K562 (cell line): Measurements from ENCODE around the gene ALDH3B2. TPM values are rescaled to one million over a fixed set of nuclear protein-coding genes. Genes with fewer than 3 reads are reported as not detected.
"Not testable (repeated sequence)": the region's sequence is repeated elsewhere in the genome, so short reads cannot be mapped to it uniquely, and the experiment has no call there.

Source experiments
- ATAC-seq: fragments of 200-7000 bp; cut with Tn5 transposase; 3 replicates; pipeline ENCODE4 v1.9.1; 2020; ENCODE audit warnings: moderate library complexity
- Bru-seq: library from RNA; stranded (reverse); fragments of 400-500 nt; gene quantifications from one replicate; lab custom pipeline; 2021; lab: Mats Ljungman, UMichigan
- BruChase-seq, 2 experiments: library from RNA; stranded (reverse); fragments of 400-500 nt; gene quantifications; one replicate each; lab custom pipeline; 2021; lab: Mats Ljungman, UMichigan
- BruUV-seq: library from RNA; stranded (reverse); fragments of 400-500 nt; replicated peaks from 2 replicates; lab custom pipeline; 2021; lab: Mats Ljungman, UMichigan
- CTCF ChIA-PET: fragments of 300-600 bp; formaldehyde crosslinking; extraction: SDS; loops from one replicate; lab custom pipeline; 2021; ENCODE audit warnings: low intra/inter-chr PET ratio; lab: Yijun Ruan, JAX
- POLR2A ChIA-PET: fragments of 300-600, 350-650 bp; sonication (Branson Sonifier 250); formaldehyde crosslinking; extraction: SDS; loops from one replicate; lab custom pipeline; 2021; ENCODE audit warnings: antibody characterized with exemption, inconsistent platforms; lab: Yijun Ruan, JAX
- DNase-seq, 4 experiments: peaks; one replicate each; pipeline versions ENCODE4 v3.0.0 to v3.0.0-alpha.2; 2011 to 2018; ENCODE audit warnings: low spot score in 3 of 4, mixed read lengths in 3 of 4; ENCODE audit errors: extremely low read depth in 1 of 4
- FAIRE-seq: peaks from 2 replicates; lab custom pipeline; 2011; peaks lifted over from hg19 to GRCh38; lab: Jason Lieb, UNC
- H2AFZ ChIP-seq: 2 replicates; pipeline ENCODE4 v1.6.0; 2011; ENCODE audit warnings: low read depth, low read length, control low read depth, inconsistent platforms
- H3K27ac ChIP-seq: fragments of 200-600 bp; 3 replicates; pipeline ENCODE4 v1.8.0; 2011; ENCODE audit warnings: low read depth, mild to moderate bottlenecking, control low read depth, inconsistent platforms, low read length, moderate library complexity, mixed read lengths; ENCODE audit errors: extremely low read depth
- H3K27me3 ChIP-seq, 2 experiments: fragments of 300-600 bp in 1 of 2; 2 replicates in 1 of 2; 3 replicates in 1 of 2; pipeline versions ENCODE4 v1.6.0 to v1.8.0; 2011; ENCODE audit warnings: inconsistent platforms in 2 of 2, low read length in 2 of 2, mild to moderate bottlenecking in 1 of 2, mixed read lengths in 1 of 2, moderate library complexity in 1 of 2; ENCODE audit not compliant: control insufficient read depth in 2 of 2, insufficient read depth in 2 of 2
- H3K36me3 ChIP-seq: fragments of 300-600 bp; 3 replicates; pipeline ENCODE4 v1.8.0; 2011; ENCODE audit warnings: mild to moderate bottlenecking, low read length, inconsistent platforms; ENCODE audit not compliant: control insufficient read depth, insufficient read depth
- H3K4me1 ChIP-seq, 2 experiments: fragments of 200-600 bp in 1 of 2; replicated peaks in 1 of 2; 2 replicates in 1 of 2; 3 replicates in 1 of 2; pipeline versions ENCODE4 v1.5.1 to v1.8.0; 2011; ENCODE audit warnings: inconsistent platforms in 2 of 2, low read length in 2 of 2, mild to moderate bottlenecking in 1 of 2, mixed read lengths in 1 of 2, moderate library complexity in 1 of 2; ENCODE audit not compliant: control insufficient read depth in 2 of 2, insufficient read depth in 2 of 2
- H3K4me2 ChIP-seq: 2 replicates; pipeline ENCODE4 v1.6.1; 2011; ENCODE audit warnings: low read length, control low read depth, inconsistent platforms, mixed read lengths; ENCODE audit not compliant: insufficient read depth
- H3K4me3 ChIP-seq: fragments of 200-600 bp; sonication (generic), shearing (Covaris generic); 2 replicates; pipeline ENCODE4 v1.5.1; 2016; ENCODE audit warnings: control low read depth, inconsistent platforms
- H3K79me2 ChIP-seq: fragments of 200-600 bp; 3 replicates; pipeline ENCODE4 v1.8.0; 2011; ENCODE audit warnings: low read length, inconsistent platforms; ENCODE audit not compliant: control insufficient read depth, insufficient read depth
- H3K9ac ChIP-seq, 2 experiments: 2 replicates each; pipeline versions ENCODE4 v1.6.0 to v1.6.1; 2011; ENCODE audit warnings: low read depth in 2 of 2, low read length in 2 of 2, control low read depth in 1 of 2, inconsistent platforms in 1 of 2, mild to moderate bottlenecking in 1 of 2, mixed read lengths in 1 of 2; ENCODE audit not compliant: insufficient read depth in 1 of 2
- H3K9me1 ChIP-seq: one replicate; pipeline ENCODE4 v1.6.0; 2011; ENCODE audit warnings: inconsistent platforms, mild to moderate bottlenecking, low read length, moderate library complexity; ENCODE audit not compliant: control insufficient read depth, insufficient read depth
- H3K9me3 ChIP-seq: replicated peaks from 2 replicates; pipeline ENCODE4 v1.5.1; 2011; ENCODE audit warnings: low read depth, low read length, inconsistent platforms; ENCODE audit not compliant: control insufficient read depth, insufficient read depth
- H4K20me1 ChIP-seq: replicated peaks from 2 replicates; pipeline ENCODE4 v1.6.1; 2011; ENCODE audit warnings: low read length, inconsistent platforms, mixed read lengths; ENCODE audit not compliant: control insufficient read depth, insufficient read depth
- MAFK ChIP-seq: IDR thresholded peaks from 2 replicates; pipeline ENCODE4 v1.6.1; 2011; ENCODE audit warnings: low read length, improper control_type of control experiment
- NCOA6 ChIP-seq: fragments of 450-650 bp; IDR thresholded peaks from 2 replicates; pipeline ENCODE4 v1.6.1; 2017; ENCODE audit warnings: mild to moderate bottlenecking
- WGBS: fragments of 100-300 bp; shearing (Covaris generic); methylation state at CpG from one replicate; pipeline ENCODE4 v1.1.6; 2016; ENCODE audit warnings: low coverage, mixed read lengths; ENCODE audit not compliant: insufficient coverage; ENCODE audit errors: missing lambda C conversion rate; 5-methylcytosine and 5-hydroxymethylcytosine counted together
- in situ Hi-C: fragments of 300-500 bp; cut with MboI; formaldehyde crosslinking; loops from 4 replicates; pipeline ENCODE4 v1.15.0; 2018; ENCODE audit warnings: inconsistent platforms, mixed read lengths
- intact Hi-C: fragments of 100-400 bp; cut with micrococcal nuclease; formaldehyde crosslinking; loops from 2 replicates; pipeline ENCODE4 v1.14.2; 2022
- long read RNA-seq, 3 experiments: library from polyadenylated mRNA in 2 of 3; library from RNA in 1 of 3; unstranded in 2 of 3; stranded (forward) in 1 of 3; transcript quantifications; one replicate each; pipeline ENCODE4 v2.0.0, GENCODE V29; 2019 to 2022
- polyA minus RNA-seq, 3 experiments: library from RNA; depleted of rRNA, polyadenylated mRNA; stranded (reverse); fragments of >200 nt; gene quantifications; 2 replicates each; pipeline ENCODE4 v1.2.3, GENCODE V29; 2011
- polyA plus RNA-seq, 8 experiments: library from polyadenylated mRNA; depleted of rRNA in 4 of 8; stranded (reverse) in 5 of 8; unstranded in 3 of 8; fragments of >200 nt; fragmentation: Nextera tagmentation in 2 of 8; fragmentation: Illumina TruSeq in 1 of 8; extraction: Ambion mirVana in 2 of 8; extraction: Trizol in 1 of 8; gene quantifications; 2 replicates each; pipeline versions ENCODE4 v1.2.1 to v1.2.3, GENCODE V29; 2011 to 2014; ENCODE audit warnings: inconsistent platforms in 1 of 8, missing spikeins in 1 of 8
- total RNA-seq, 7 experiments: library from RNA; depleted of rRNA in 6 of 7; stranded (reverse); fragments of >200 nt in 6 of 7; fragmentation: Illumina TruSeq in 2 of 7; extraction: Trizol in 2 of 7; gene quantifications; 2 replicates each; pipeline versions ENCODE4 v1.2.1 to v1.2.3, GENCODE V29; 2011 to 2021; ENCODE audit warnings: low replicate concordance in 1 of 7

The ALDH3B2 gene
- not detected in 2 replicates for total RNA-seq (2011; cell fraction: chromatin; rRNA removed; ENCODE audit: low replicate concordance)
- total RNA-seq (2011; cell fraction: nucleolus; rRNA removed), result not detected in 2 replicates
- not detected in 2 replicates for total RNA-seq (2011; cell fraction: nucleoplasm; rRNA removed)
- total RNA-seq (2014; rRNA removed), result not detected in 2 replicates
- not detected in 2 replicates for total RNA-seq (2014; rRNA removed; fragmentation: Illumina TruSeq; extraction: Trizol)
- total RNA-seq (2015; rRNA removed; fragmentation: Illumina TruSeq; extraction: Trizol), result not detected in 2 replicates
- not detected in 2 replicates for total RNA-seq (2021)
- not detected in 2 replicates for polyA plus RNA-seq (2011; rRNA removed)
- not detected in 2 replicates for polyA plus RNA-seq (2011; cell fraction: cytosol; rRNA removed)
- polyA plus RNA-seq (2011; cell fraction: nucleus; rRNA removed), result not detected in 2 replicates
- not detected in 2 replicates for polyA plus RNA-seq (2012)
- polyA plus RNA-seq (2014; fragmentation: Illumina TruSeq; extraction: Trizol), result not detected in 2 replicates
- polyA plus RNA-seq (2014; fragmentation: Nextera tagmentation; extraction: Ambion mirVana), result not detected
- polyA plus RNA-seq (2014; rRNA removed), result not detected in 2 replicates
- not detected in 2 replicates for polyA minus RNA-seq (2011; rRNA and poly(A)+ RNA removed)
- polyA minus RNA-seq (2011; cell fraction: cytosol; rRNA and poly(A)+ RNA removed), result not detected in 2 replicates
- not detected in 2 replicates for polyA minus RNA-seq (2011; cell fraction: nucleus; rRNA and poly(A)+ RNA removed)
- percentile 5 among the genes with signal in this experiment for Bru-seq, nascent RNA
- BruChase-seq, experiment 1, labeled RNA remaining after a 2-hour chase, result not detected
- percentile 5 among the genes with signal in this experiment for BruChase-seq, experiment 2, labeled RNA remaining after a 6-hour chase
- long read RNA-seq, experiment 1, result 0 reads
- long read RNA-seq, experiment 2, result 0 reads
- long read RNA-seq, experiment 3, result 0 reads

- POLR2A ChIA-PET, result interaction anchor here (0.5 to 1.2 kb wide), 2 partner anchors 18 to 43 kb away, joined by 3 read pairs; no protein-coding TSS in a partner anchor
- no peak for FAIRE-seq
- H3K4me2 ChIP-seq, result no peak within 1 kb of the TSS
- CTCF ChIA-PET, result no interaction called here
- TF ChIP-seq MAFK, result no peak
- TF ChIP-seq NCOA6, result no peak
- TF ChIP-seq, all 486 proteins: peak for 0
- H3K9me3 ChIP-seq, result no peaks in the 10 kb centered on the region
- no peak within 1 kb of the TSS for H3K27ac ChIP-seq
- H3K9ac ChIP-seq, result no peak within 1 kb of the TSS
- peaks cover 28 to 40% of the 10 kb centered on the region in 2 experiments; a peak in 4 of 5 replicates for H3K27me3 ChIP-seq
- intact Hi-C loops (no loop called here), in situ Hi-C loops (no loop called here)
- BruUV-seq, result no TSS peak
- 2% methylated on average over 8 of the region's 8 CpGs for WGBS
- peaks cover 4% of the 10 kb centered on the region; the same call in 1 of the 2 replicates for H4K20me1 ChIP-seq
- H3K4me3 ChIP-seq, result no peak within 1 kb of the TSS
- H3K4me1 ChIP-seq, result peaks cover 0 to 5% of the 10 kb centered on the region in 2 experiments; a peak in 1 of 5 replicates
- no peaks in the 10 kb centered on the region for H3K36me3 ChIP-seq
- DNase-seq (no peak), ATAC-seq (no peak)
- no peaks in the 10 kb centered on the region for H3K79me2 ChIP-seq
- no peaks in the 10 kb centered on the region for H3K9me1 ChIP-seq
- H2AFZ ChIP-seq, result no peak within 1 kb of the TSS
Observed at GRCh38 chr11:67674442-67674871, at the start of gene ALDH3B2. Gene ALDH3B2, minus strand, starts transcription at chr11:67674623. Its CDS starts 7,688 bp downstream, at chr11:67666935.

- H4K20me1 ChIP-seq, H3K4me3 ChIP-seq, H2AFZ ChIP-seq, H3K27me3 ChIP-seq, in situ Hi-C loops, BruUV-seq, H3K9me3 ChIP-seq, FAIRE-seq, H3K36me3 ChIP-seq, H3K9me1 ChIP-seq, H3K4me1 ChIP-seq, POLR2A ChIA-PET, H3K79me2 ChIP-seq, H3K9ac ChIP-seq, DNase-seq, ATAC-seq, H3K27ac ChIP-seq, intact Hi-C loops, H3K4me2 ChIP-seq: not testable (repeated sequence)
- no CpG with 5 or more reads among the region's 9 CpGs for WGBS
- CTCF ChIA-PET, result interaction anchor here (0.6 kb wide), 1 partner anchor 662 kb away, joined by 3 read pairs; no protein-coding TSS in a partner anchor
Observed at GRCh38 chr11:67723036-67723435, 48.6 kb upstream of the ALDH3B2 start.

GRCh38 chr11:67716226-67716625 is 41.8 kb upstream of the ALDH3B2 start:
- FAIRE-seq, ATAC-seq, CTCF ChIA-PET, H3K36me3 ChIP-seq, H3K9ac ChIP-seq, H3K79me2 ChIP-seq, H3K27me3 ChIP-seq, POLR2A ChIA-PET, intact Hi-C loops, DNase-seq, H3K27ac ChIP-seq, BruUV-seq, in situ Hi-C loops, H3K9me1 ChIP-seq, H2AFZ ChIP-seq, H3K4me3 ChIP-seq, H3K4me1 ChIP-seq, H3K4me2 ChIP-seq, H3K9me3 ChIP-seq, H4K20me1 ChIP-seq: not testable (repeated sequence)
- WGBS, result 9% methylated on average over 7 of the region's 7 CpGs
